Progenitor cell of endocrine pancreas (in vitro differentiated cells): Measurements from ENCODE around the gene NRXN3. TPM values are rescaled to one million over a fixed set of nuclear protein-coding genes. Genes with fewer than 3 reads are reported as not detected.

ENCODE experiments used
- DNase-seq: peaks from one replicate; pipeline ENCODE4 v3.0.0; 2021; ENCODE audit warnings: low spot score; ENCODE audit not compliant: unreplicated experiment
- H3K27ac Mint-ChIP-seq: 2 replicates; pipeline ENCODE4 v1.8.0; 2021; ENCODE audit warnings: mild to moderate bottlenecking, moderate library complexity, mixed read lengths
- H3K27me3 Mint-ChIP-seq: 2 replicates; pipeline ENCODE4 v1.8.0; 2021; ENCODE audit warnings: mixed read lengths
- H3K36me3 Mint-ChIP-seq: 2 replicates; pipeline ENCODE4 v1.8.0; 2022; ENCODE audit warnings: mixed read lengths; ENCODE audit not compliant: insufficient read depth
- H3K4me1 Mint-ChIP-seq: 2 replicates; pipeline ENCODE4 v1.8.0; 2021; ENCODE audit warnings: low read depth, mixed read lengths
- H3K4me3 Mint-ChIP-seq: 2 replicates; pipeline ENCODE4 v1.8.0; 2021; ENCODE audit warnings: low read depth, mild to moderate bottlenecking, moderate library complexity, mixed read lengths
- H3K9me3 Mint-ChIP-seq: 2 replicates; pipeline ENCODE4 v1.8.0; 2021; ENCODE audit warnings: low read depth, mixed read lengths
- total RNA-seq: library from RNA; stranded (reverse); gene quantifications from 2 replicates; pipeline ENCODE4 v1.2.1, GENCODE V29; 2021
- TF ChIP-seq, protein P1 (sequence below): fragments of 200-600 bp; sonication (generic); IDR thresholded peaks from one replicate; pipeline ENCODE4 v1.5.0; 2021; ENCODE audit warnings: antibody characterized with exemption, mild to moderate bottlenecking; ENCODE audit not compliant: unreplicated experiment

Gene NRXN3
- total RNA-seq, 1 donor from 2014 or later: 22.1 TPM

- no peak overlapping the region for H3K27ac Mint-ChIP-seq
- H3K36me3 Mint-ChIP-seq: no peaks in the 10 kb centered on the region
Measured at GRCh38 chr14:79419571-79420327, 1249.6 kb downstream of the NRXN3 start.

GRCh38 chr14:79420725-79421124, 1250.6 kb downstream of the NRXN3 start:
- no peak for DNase-seq
- Mint-ChIP-seq H3K9me3 (no peaks in the 10 kb centered on the region), H3K4me3 (no peak overlapping the region), H3K4me1 (peaks cover 28% of the 10 kb centered on the region), H3K36me3 (no peaks in the 10 kb centered on the region), H3K27me3 (peaks cover 3% of the 10 kb centered on the region), H3K27ac (no peak overlapping the region)
- TF ChIP-seq, protein P1, sequence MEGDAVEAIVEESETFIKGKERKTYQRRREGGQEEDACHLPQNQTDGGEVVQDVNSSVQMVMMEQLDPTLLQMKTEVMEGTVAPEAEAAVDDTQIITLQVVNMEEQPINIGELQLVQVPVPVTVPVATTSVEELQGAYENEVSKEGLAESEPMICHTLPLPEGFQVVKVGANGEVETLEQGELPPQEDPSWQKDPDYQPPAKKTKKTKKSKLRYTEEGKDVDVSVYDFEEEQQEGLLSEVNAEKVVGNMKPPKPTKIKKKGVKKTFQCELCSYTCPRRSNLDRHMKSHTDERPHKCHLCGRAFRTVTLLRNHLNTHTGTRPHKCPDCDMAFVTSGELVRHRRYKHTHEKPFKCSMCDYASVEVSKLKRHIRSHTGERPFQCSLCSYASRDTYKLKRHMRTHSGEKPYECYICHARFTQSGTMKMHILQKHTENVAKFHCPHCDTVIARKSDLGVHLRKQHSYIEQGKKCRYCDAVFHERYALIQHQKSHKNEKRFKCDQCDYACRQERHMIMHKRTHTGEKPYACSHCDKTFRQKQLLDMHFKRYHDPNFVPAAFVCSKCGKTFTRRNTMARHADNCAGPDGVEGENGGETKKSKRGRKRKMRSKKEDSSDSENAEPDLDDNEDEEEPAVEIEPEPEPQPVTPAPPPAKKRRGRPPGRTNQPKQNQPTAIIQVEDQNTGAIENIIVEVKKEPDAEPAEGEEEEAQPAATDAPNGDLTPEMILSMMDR: no peak

More at GRCh38 chr14:79419571-79420327, 1249.6 kb downstream of the NRXN3 start:
- H3K27me3 Mint-ChIP-seq: peaks cover 3% of the 10 kb centered on the region
- no peaks in the 10 kb centered on the region for H3K9me3 Mint-ChIP-seq
- no peak for DNase-seq
- H3K4me3 Mint-ChIP-seq: no peak overlapping the region
- TF ChIP-seq, protein P1: no peak
- H3K4me1 Mint-ChIP-seq: peaks cover 26% of the 10 kb centered on the region

DNA sequence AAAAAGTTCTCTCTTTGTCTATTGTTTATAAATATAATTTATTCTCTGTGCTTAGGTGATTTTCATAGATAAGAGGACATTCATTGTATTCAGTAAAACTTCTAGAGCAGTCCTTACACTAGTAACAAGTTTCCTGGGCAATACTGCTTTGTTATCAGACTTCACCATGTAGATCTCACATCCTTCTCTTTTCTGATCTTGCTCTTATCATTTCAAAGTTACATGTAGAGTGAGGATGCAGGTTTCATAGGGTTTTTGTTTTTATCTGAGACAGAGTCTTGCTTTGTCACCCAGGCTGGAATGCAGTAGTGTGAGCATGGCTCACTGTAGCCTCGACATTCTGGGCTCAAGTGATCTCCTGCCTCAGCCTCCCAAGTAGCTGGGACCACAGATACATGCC, 1251.6 kb downstream of the NRXN3 start:
- DNase-seq: no peak
- no peak overlapping the region for H3K27ac Mint-ChIP-seq
- TF ChIP-seq, protein P1: no peak
- H3K9me3 Mint-ChIP-seq: no peaks in the 10 kb centered on the region
- H3K4me3 Mint-ChIP-seq: no peak overlapping the region
- peaks cover 3% of the 10 kb centered on the region for H3K27me3 Mint-ChIP-seq
- peaks cover 37% of the 10 kb centered on the region for H3K4me1 Mint-ChIP-seq
- no peaks in the 10 kb centered on the region for H3K36me3 Mint-ChIP-seq

GRCh38 chr14:79424462-79424861, 1254.3 kb downstream of the NRXN3 start:
- H3K4me3 Mint-ChIP-seq: no peak overlapping the region
- TF ChIP-seq, protein P1: no peak
- no peaks in the 10 kb centered on the region for H3K36me3 Mint-ChIP-seq
- no peaks in the 10 kb centered on the region for H3K9me3 Mint-ChIP-seq
- H3K27me3 Mint-ChIP-seq: peaks cover 3% of the 10 kb centered on the region
- no peak for DNase-seq
- H3K27ac Mint-ChIP-seq: no peak overlapping the region
- peaks cover 29% of the 10 kb centered on the region for H3K4me1 Mint-ChIP-seq

DNA sequence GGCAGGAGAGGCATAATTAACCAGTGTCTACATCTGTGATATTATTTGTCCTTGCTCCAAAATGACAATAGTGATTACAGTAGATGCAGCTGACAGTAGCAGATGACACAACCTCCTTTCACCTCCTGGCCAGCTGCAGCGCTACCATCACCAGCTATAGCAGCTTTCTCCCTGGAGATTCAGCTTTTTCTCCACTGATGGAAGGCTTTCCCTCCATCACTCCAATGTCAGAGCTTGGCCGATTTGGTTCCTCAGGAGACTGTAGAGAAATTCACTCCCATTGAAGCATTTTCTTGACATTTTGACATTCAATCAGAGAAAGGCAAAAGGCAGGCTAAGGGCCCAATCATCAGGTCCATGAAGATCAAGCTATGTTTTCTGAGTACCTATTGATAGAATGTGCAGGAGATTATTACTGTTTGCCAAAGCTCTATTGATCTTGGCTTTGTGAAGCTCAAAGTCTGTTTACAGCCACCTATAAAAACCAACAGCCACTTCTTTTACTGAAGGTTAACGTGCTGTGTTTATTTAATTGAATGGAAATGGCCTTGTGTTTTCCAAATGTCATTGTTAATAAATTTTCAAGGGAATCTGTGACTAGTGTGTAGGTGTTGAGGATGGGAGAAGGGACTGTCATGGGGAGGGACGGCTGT, 1256.1 kb downstream of the NRXN3 start:
- Mint-ChIP-seq H3K9me3 (no peaks in the 10 kb centered on the region), H3K4me3 (no peak overlapping the region), H3K4me1 (peaks cover 17% of the 10 kb centered on the region), H3K36me3 (no peaks in the 10 kb centered on the region), H3K27me3 (peaks cover 3% of the 10 kb centered on the region), H3K27ac (no peak overlapping the region)
- TF ChIP-seq, protein P1: no peak
- DNase-seq: no peak
